PC-9 (cell line): Measurements from ENCODE around the gene FOXF1. TPM values are rescaled to one million over a fixed set of nuclear protein-coding genes. Genes with fewer than 3 reads are reported as not detected.

Experiments used
- BruUV-seq: library from RNA; stranded (reverse); fragments of 400-500 nt; replicated peaks from 2 replicates; lab custom pipeline; 2021; lab: Mats Ljungman, UMichigan
- CTCF ChIA-PET: fragments of 300-600 bp; sonication (Branson Sonifier 250); formaldehyde crosslinking; loops from one replicate; lab custom pipeline; 2022; ENCODE audit warnings: antibody characterized with exemption; lab: Charles Lee
- POLR2A ChIA-PET: fragments of 300-600 bp; sonication (Branson Sonifier 250); formaldehyde crosslinking; loops from one replicate; lab custom pipeline; 2022; ENCODE audit warnings: antibody characterized with exemption; ENCODE audit not compliant: unreplicated experiment; lab: Charles Lee
- DNase-seq, 2 experiments: peaks; one replicate each; pipeline versions ENCODE4 v3.0.0 to v3.0.0-alpha.2; 2015 to 2022; ENCODE audit warnings: mixed read lengths in 1 of 2
- H2AFZ ChIP-seq: fragments of 200-600 bp; sonication (generic); 2 replicates; pipeline ENCODE4 v1.8.1; 2017; ENCODE audit warnings: antibody characterized with exemption
- H3F3A ChIP-seq: fragments of 200-600 bp; sonication (generic); 2 replicates; pipeline ENCODE4 v1.8.1; 2017; ENCODE audit warnings: antibody characterized with exemption, mild to moderate bottlenecking, low read depth; ENCODE audit not compliant: insufficient read depth
- H3K27ac ChIP-seq: fragments of 200-600 bp; sonication (generic); 2 replicates; pipeline ENCODE4 v1.6.1; 2016; ENCODE audit warnings: mixed run types
- H3K27me3 ChIP-seq: fragments of 200-600 bp; sonication (generic); 2 replicates; pipeline ENCODE4 v1.6.1; 2016; ENCODE audit warnings: low read depth, mixed run types; ENCODE audit not compliant: insufficient read depth
- H3K36me3 ChIP-seq: fragments of 200-600 bp; sonication (generic); 2 replicates; pipeline ENCODE4 v1.6.1; 2016; ENCODE audit warnings: low read depth, mixed run types
- H3K4me1 ChIP-seq: fragments of 200-600 bp; sonication (generic); replicated peaks from 2 replicates; pipeline ENCODE4 v1.6.1; 2016; ENCODE audit warnings: mixed run types; ENCODE audit not compliant: insufficient read depth
- H3K4me2 ChIP-seq: fragments of 200-600 bp; sonication (generic); 2 replicates; pipeline ENCODE4 v1.6.1; 2017; ENCODE audit warnings: mixed run types
- H3K4me3 ChIP-seq: fragments of 200-600 bp; sonication (generic); 2 replicates; pipeline ENCODE4 v1.6.1; 2016; ENCODE audit warnings: mixed run types
- H3K79me2 ChIP-seq: fragments of 200-600 bp; sonication (generic); 2 replicates; pipeline ENCODE4 v1.6.1; 2017; ENCODE audit warnings: low read depth, mixed run types
- H3K9me2 ChIP-seq: fragments of 200-600 bp; sonication (generic); 2 replicates; pipeline ENCODE4 v1.8.1; 2017; ENCODE audit warnings: mild to moderate bottlenecking; ENCODE audit not compliant: insufficient read depth
- H3K9me3 ChIP-seq: fragments of 200-600 bp; sonication (generic); 2 replicates; pipeline ENCODE4 v1.8.1; 2016; ENCODE audit warnings: low read depth; ENCODE audit not compliant: insufficient read depth
- H4K20me1 ChIP-seq: fragments of 200-600 bp; sonication (generic); 2 replicates; pipeline ENCODE4 v1.8.1; 2017; ENCODE audit not compliant: insufficient read depth
- EZH2 ChIP-seq: fragments of 200-600 bp; sonication (generic); IDR thresholded peaks from 2 replicates; pipeline ENCODE4 v1.8.0; 2017; ENCODE audit warnings: antibody characterized with exemption, low read depth
- intact Hi-C: fragments of 100-400 bp; cut with micrococcal nuclease; formaldehyde crosslinking; loops from one replicate; pipeline ENCODE4 v1.10.0; 2022; ENCODE audit not compliant: unreplicated experiment
- total RNA-seq: library from RNA; stranded (reverse); gene quantifications from 2 replicates; pipeline ENCODE4 v1.2.3, GENCODE V29; 2021
- TF ChIP-seq, protein P1 (sequence below): fragments of 200-600 bp; sonication (generic); conservative IDR thresholded peaks from 2 replicates; pipeline ENCODE4 v1.6.1; 2017; ENCODE audit warnings: mixed run types, antibody characterized with exemption, mild to moderate bottlenecking, moderate library complexity

FOXF1 gene
- total RNA-seq, 1 experiment from 2014 or later = not detected

DNA sequence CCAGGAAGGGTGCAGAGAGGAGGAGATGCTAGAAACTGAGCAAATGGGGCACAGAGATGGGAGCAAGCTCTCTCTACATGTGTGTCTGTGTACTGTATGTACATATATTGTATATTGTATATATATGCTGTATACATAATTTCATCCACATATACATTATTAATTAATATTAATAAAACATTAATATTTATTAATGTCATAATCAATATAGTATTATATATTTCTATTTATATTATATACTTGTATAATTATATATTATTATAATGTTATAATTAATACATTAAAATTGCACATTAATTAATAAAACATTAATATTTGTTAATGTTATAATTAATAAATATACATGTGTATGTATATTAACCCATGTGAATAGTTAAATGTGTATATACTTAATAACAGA lies 31.5 kb upstream of the FOXF1 start:
- Histone ChIP-seq H3K9me3 (no peaks in the 10 kb centered on the region), H4K20me1 (no peaks in the 10 kb centered on the region), H3K27me3 (peaks cover 90% of the 10 kb centered on the region), H3F3A (no peaks in the 10 kb centered on the region), H3K4me1 (no peaks in the 10 kb centered on the region), H3K4me2 (no peak overlapping the region), H3K4me3 (no peak overlapping the region), H3K9me2 (no peaks in the 10 kb centered on the region), H3K36me3 (no peaks in the 10 kb centered on the region), H2AFZ (no peak overlapping the region), H3K27ac (no peak overlapping the region), H3K79me2 (no peaks in the 10 kb centered on the region)
- ChIA-PET POLR2A (no interaction called here), CTCF (no interaction called here)
- intact Hi-C loops = no loop called here
- TF ChIP-seq, protein P1, sequence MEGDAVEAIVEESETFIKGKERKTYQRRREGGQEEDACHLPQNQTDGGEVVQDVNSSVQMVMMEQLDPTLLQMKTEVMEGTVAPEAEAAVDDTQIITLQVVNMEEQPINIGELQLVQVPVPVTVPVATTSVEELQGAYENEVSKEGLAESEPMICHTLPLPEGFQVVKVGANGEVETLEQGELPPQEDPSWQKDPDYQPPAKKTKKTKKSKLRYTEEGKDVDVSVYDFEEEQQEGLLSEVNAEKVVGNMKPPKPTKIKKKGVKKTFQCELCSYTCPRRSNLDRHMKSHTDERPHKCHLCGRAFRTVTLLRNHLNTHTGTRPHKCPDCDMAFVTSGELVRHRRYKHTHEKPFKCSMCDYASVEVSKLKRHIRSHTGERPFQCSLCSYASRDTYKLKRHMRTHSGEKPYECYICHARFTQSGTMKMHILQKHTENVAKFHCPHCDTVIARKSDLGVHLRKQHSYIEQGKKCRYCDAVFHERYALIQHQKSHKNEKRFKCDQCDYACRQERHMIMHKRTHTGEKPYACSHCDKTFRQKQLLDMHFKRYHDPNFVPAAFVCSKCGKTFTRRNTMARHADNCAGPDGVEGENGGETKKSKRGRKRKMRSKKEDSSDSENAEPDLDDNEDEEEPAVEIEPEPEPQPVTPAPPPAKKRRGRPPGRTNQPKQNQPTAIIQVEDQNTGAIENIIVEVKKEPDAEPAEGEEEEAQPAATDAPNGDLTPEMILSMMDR = no peak
- no peak for TF ChIP-seq EZH2
- DNase-seq = no peak
- no TSS peak for BruUV-seq

DNA sequence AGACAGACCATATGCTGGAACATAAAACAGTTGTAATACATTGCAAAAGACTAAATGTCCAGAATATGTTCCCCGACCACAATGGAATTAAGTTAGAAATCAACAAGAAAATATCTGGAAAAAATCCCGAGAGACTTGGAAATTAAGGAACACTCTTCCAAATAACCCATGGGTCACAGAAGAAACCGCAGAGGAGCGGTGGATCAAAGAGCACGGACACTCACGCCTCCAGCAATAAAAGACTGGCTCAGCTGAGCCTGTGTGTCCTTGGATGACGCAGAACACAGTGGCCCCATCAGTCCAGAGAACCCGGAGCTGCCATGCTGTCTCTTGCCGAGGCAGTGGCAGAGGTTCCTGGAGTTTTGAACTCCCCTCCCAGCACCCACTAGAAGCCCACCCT lies 30.9 kb upstream of the FOXF1 start:
- H3K9me3 ChIP-seq = no peaks in the 10 kb centered on the region
- H4K20me1 ChIP-seq = no peaks in the 10 kb centered on the region
- no peak overlapping the region for H2AFZ ChIP-seq
- ChIA-PET POLR2A (no interaction called here), CTCF (no interaction called here)
- TF ChIP-seq, protein P1 = no peak
- TF ChIP-seq EZH2 = no peak
- H3K27me3 ChIP-seq = peaks cover 91% of the 10 kb centered on the region
- no TSS peak for BruUV-seq
- intact Hi-C loops = no loop called here
- no peak overlapping the region for H3K4me3 ChIP-seq
- no peak overlapping the region for H3K4me2 ChIP-seq
- H3K27ac ChIP-seq = no peak overlapping the region
- no peaks in the 10 kb centered on the region for H3K9me2 ChIP-seq
- H3F3A ChIP-seq = no peaks in the 10 kb centered on the region
- DNase-seq = no peak
- H3K4me1 ChIP-seq = no peaks in the 10 kb centered on the region
- no peaks in the 10 kb centered on the region for H3K36me3 ChIP-seq
- H3K79me2 ChIP-seq = no peaks in the 10 kb centered on the region

DNA sequence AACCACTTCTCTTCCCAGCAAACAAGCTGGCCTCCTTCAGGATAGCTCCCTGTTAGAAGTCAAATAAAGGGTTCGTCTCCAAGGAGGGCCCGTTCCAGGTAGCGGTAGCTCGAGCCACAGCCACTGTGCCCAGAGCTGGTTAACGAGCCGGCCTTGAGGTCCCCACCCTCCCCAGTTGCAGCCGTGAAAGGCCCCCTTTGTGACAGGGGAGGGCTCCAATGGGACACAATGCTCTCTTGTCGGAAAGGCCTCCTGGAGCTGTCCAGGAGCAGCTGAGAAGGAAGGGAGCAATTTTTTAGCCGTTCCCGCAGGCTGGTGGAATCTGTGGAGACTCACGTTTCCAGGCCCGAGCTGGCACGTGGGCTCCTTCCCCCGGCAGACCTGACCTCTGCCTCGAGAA lies 29.9 kb upstream of the FOXF1 start:
- intact Hi-C loops = no loop called here
- Histone ChIP-seq H3K4me2 (no peak overlapping the region), H3K4me1 (no peaks in the 10 kb centered on the region), H3K79me2 (no peaks in the 10 kb centered on the region), H3K9me3 (no peaks in the 10 kb centered on the region), H3F3A (no peaks in the 10 kb centered on the region), H3K9me2 (no peaks in the 10 kb centered on the region), H3K36me3 (no peaks in the 10 kb centered on the region), H3K4me3 (no peak overlapping the region), H2AFZ (no peak overlapping the region), H3K27me3 (peaks cover 90% of the 10 kb centered on the region), H3K27ac (no peak overlapping the region), H4K20me1 (no peaks in the 10 kb centered on the region)
- CTCF ChIA-PET = no interaction called here
- POLR2A ChIA-PET = no interaction called here
- no peak for TF ChIP-seq EZH2
- TF ChIP-seq, protein P1 = no peak
- DNase-seq = no peak
- no TSS peak for BruUV-seq
